DOHH2 (cell line): ENCODE results near the gene WDFY2.

ENCODE experiments used
- CTCF ChIP-seq: fragments of 200-600 bp; sonication (generic); IDR thresholded peaks from one replicate; pipeline ENCODE4 v1.5.1; 2014; ENCODE audit warnings: antibody characterized with exemption, mild to moderate bottlenecking, low read depth, low read length; ENCODE audit not compliant: poor library complexity, severe bottlenecking
- EZH2phosphoT487 ChIP-seq: fragments of 200-600 bp; sonication (generic); IDR thresholded peaks from 2 replicates; pipeline ENCODE4 v1.6.1; 2017; ENCODE audit warnings: borderline replicate concordance, mild to moderate bottlenecking, antibody characterized with exemption, low read length, moderate library complexity, mixed read lengths

- no peak for TF ChIP-seq CTCF
- TF ChIP-seq EZH2phosphoT487 = no peak
Measured at GRCh38 chr13:51674276-51674675, 90.0 kb downstream of the WDFY2 start.
